ENCODE results near the gene KPTN.

The KPTN gene

GRCh38 chr19:47434088-47434487, 49.9 kb downstream of the KPTN start:
- H3K36me3 ChIP-seq, result no peaks in the 10 kb centered on the region
- no peaks in the 10 kb centered on the region for H3K27me3 ChIP-seq
- no peak for TF ChIP-seq CTCF (IDR thresholded peaks at IDR 0.05; ENCODE audit: low read depth, low read length)
- H3K4me1 ChIP-seq, result no peaks in the 10 kb centered on the region
- H3K4me3 ChIP-seq (ENCODE audit: low read depth, low read length), result no peak overlapping the region
- no peak for DNase-seq
- no peaks in the 10 kb centered on the region for H3K9me3 ChIP-seq

GRCh38 chr19:47433121-47433520, 50.9 kb downstream of the KPTN start:
- Histone ChIP-seq H3K4me1 (no peaks in the 10 kb centered on the region), H3K4me3 (ENCODE audit: low read depth, low read length) (no peak overlapping the region), H3K9me3 (no peaks in the 10 kb centered on the region), H3K36me3 (no peaks in the 10 kb centered on the region), H3K27me3 (no peaks in the 10 kb centered on the region)
- DNase-seq, result no peak
- TF ChIP-seq CTCF (IDR thresholded peaks at IDR 0.05; ENCODE audit: low read depth, low read length), result no peak

DNA sequence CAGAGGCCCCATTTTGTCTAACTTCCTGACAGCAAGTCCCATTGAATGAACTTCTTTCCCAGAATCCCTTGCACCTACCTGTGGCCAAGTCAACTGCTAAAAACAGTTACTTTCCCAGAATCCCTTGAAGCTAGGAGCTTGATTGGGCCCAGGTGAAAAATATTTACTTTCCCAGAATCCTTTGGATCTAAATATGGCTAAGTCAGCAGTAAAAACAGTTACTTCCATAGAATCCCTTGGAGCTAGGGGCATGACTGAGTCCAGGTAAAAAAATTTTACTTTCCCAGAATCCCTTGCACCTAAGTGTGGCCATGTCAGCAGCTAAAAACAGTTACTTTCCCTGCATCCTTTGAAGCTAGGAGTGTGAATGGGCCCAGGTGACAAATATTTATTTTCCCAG, 51.5 kb downstream of the KPTN start:
- Histone ChIP-seq H3K27me3 (no peaks in the 10 kb centered on the region), H3K36me3 (no peaks in the 10 kb centered on the region), H3K9me3 (no peaks in the 10 kb centered on the region), H3K4me3 (ENCODE audit: low read depth, low read length) (no peak overlapping the region), H3K4me1 (no peaks in the 10 kb centered on the region; the same call in 1 of the 2 replicates)
- no peak for DNase-seq
- TF ChIP-seq CTCF (IDR thresholded peaks at IDR 0.05; ENCODE audit: low read depth, low read length), result no peak

DNA sequence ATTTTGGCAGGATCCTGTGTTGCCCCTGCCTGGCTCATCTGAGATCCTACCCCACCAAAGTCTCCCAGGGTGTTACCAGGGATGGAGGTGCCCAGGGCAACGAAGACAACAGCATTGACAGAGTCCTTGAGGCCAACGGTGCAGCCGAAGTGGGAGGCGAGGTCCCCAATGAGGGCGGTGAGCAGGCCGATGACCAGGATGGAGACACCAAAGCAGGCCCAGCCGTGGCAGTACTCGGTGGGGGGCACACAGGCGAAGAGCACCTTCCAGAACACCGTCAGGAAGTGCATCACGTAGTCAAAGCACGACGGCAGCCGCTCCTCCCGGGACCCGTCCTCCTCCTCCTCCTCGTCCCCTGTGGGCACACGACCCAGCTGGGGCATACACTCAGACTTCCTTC, 51.9 kb downstream of the KPTN start:
- H3K36me3 ChIP-seq, result no peaks in the 10 kb centered on the region
- no peaks in the 10 kb centered on the region for H3K9me3 ChIP-seq
- H3K4me3 ChIP-seq (ENCODE audit: low read depth, low read length), result no peak overlapping the region
- no peak for TF ChIP-seq CTCF (IDR thresholded peaks at IDR 0.05; ENCODE audit: low read depth, low read length)
- H3K27me3 ChIP-seq, result no peaks in the 10 kb centered on the region
- H3K4me1 ChIP-seq, result no peaks in the 10 kb centered on the region; the same call in 1 of the 2 replicates
- DNase-seq, result no peak

- no peak for DNase-seq
- Histone ChIP-seq H3K27me3 (no peaks in the 10 kb centered on the region), H3K36me3 (no peaks in the 10 kb centered on the region), H3K4me3 (ENCODE audit: low read depth, low read length) (no peak overlapping the region), H3K4me1 (no peaks in the 10 kb centered on the region; the same call in 1 of the 2 replicates), H3K9me3 (no peaks in the 10 kb centered on the region)
- no peak for TF ChIP-seq CTCF (IDR thresholded peaks at IDR 0.05; ENCODE audit: low read depth, low read length)
Observed at GRCh38 chr19:47430041-47430802, 53.8 kb downstream of the KPTN start.

- H3K27me3 ChIP-seq, result no peaks in the 10 kb centered on the region
- no peak overlapping the region for H3K4me3 ChIP-seq (ENCODE audit: low read depth, low read length)
- H3K9me3 ChIP-seq, result no peaks in the 10 kb centered on the region
- no peaks in the 10 kb centered on the region; the same call in 1 of the 2 replicates for H3K4me1 ChIP-seq
- TF ChIP-seq CTCF (IDR thresholded peaks at IDR 0.05; ENCODE audit: low read depth, low read length), result no peak
- H3K36me3 ChIP-seq, result no peaks in the 10 kb centered on the region
- DNase-seq, result no peak
Observed at GRCh38 chr19:47429140-47429793, 54.8 kb downstream of the KPTN start.

Data from BE2C (cell line).